GM12874 (cell line): Measurements from ENCODE around the gene RUNDC1.

ENCODE experiments used
- CTCF ChIP-seq: IDR thresholded peaks from 2 replicates; pipeline ENCODE4 v1.5.1; 2011; ENCODE audit warnings: low read depth, mild to moderate bottlenecking, control low read depth, low read length, moderate library complexity; ENCODE audit not compliant: insufficient read depth

The RUNDC1 gene

GRCh38 chr17:42982266-42982665, 1.9 kb downstream of the RUNDC1 start:
- TF ChIP-seq CTCF, result no peak

GRCh38 chr17:42985225-42985624, 4.9 kb downstream of the RUNDC1 start:
- TF ChIP-seq CTCF, result no peak

GRCh38 chr17:42989141-42989540, 8.8 kb downstream of the RUNDC1 start:
- TF ChIP-seq CTCF, result no peak

GRCh38 chr17:42989726-42990652, 9.6 kb downstream of the RUNDC1 start:
- no peak for TF ChIP-seq CTCF

GRCh38 chr17:42991471-42991870, 11.1 kb downstream of the RUNDC1 start:
- no peak for TF ChIP-seq CTCF

GRCh38 chr17:42992872-42993271, 12.5 kb downstream of the RUNDC1 start:
- TF ChIP-seq CTCF, result no peak

- TF ChIP-seq CTCF, result no peak
These were observed 17.1 kb downstream of the RUNDC1 start for GRCh38 chr17:42997390-42997983.
